Glutamatergic neuron (in vitro differentiated cells): ENCODE data around the gene CNPY2. TPM values are rescaled to one million over a fixed set of nuclear protein-coding genes. Genes with fewer than 3 reads are reported as not detected.
"Not testable (repeated sequence)": the region's sequence is repeated elsewhere in the genome, so short reads cannot be mapped to it uniquely, and the experiment has no call there.

Source experiments
- DNase-seq: peaks from one replicate; pipeline ENCODE4 v3.0.0; 2022
- H3K27ac Mint-ChIP-seq: one replicate; pipeline ENCODE4 v1.8.0; 2020; ENCODE audit warnings: mild to moderate bottlenecking, mixed read lengths, inconsistent platforms; ENCODE audit not compliant: unreplicated experiment
- H3K27me3 Mint-ChIP-seq: one replicate; pipeline ENCODE4 v1.8.0; 2020; ENCODE audit warnings: mild to moderate bottlenecking, moderate library complexity, mixed read lengths, inconsistent platforms; ENCODE audit not compliant: unreplicated experiment
- H3K36me3 Mint-ChIP-seq: one replicate; pipeline ENCODE4 v1.8.0; 2020; ENCODE audit warnings: mild to moderate bottlenecking, mixed read lengths, inconsistent platforms; ENCODE audit not compliant: unreplicated experiment
- H3K4me1 Mint-ChIP-seq: one replicate; pipeline ENCODE4 v1.8.0; 2020; ENCODE audit warnings: mild to moderate bottlenecking, low read depth, mixed read lengths, inconsistent platforms; ENCODE audit not compliant: unreplicated experiment
- H3K4me3 Mint-ChIP-seq: one replicate; pipeline ENCODE4 v1.8.0; 2020; ENCODE audit warnings: mild to moderate bottlenecking, mixed read lengths, inconsistent platforms; ENCODE audit not compliant: unreplicated experiment
- H3K9me3 Mint-ChIP-seq: one replicate; pipeline ENCODE4 v1.8.0; 2020; ENCODE audit warnings: mild to moderate bottlenecking, moderate library complexity, mixed read lengths, inconsistent platforms; ENCODE audit not compliant: unreplicated experiment
- CTCF ChIP-seq: fragments of 200-600 bp; sonication (generic); IDR thresholded peaks from one replicate; pipeline ENCODE4 v1.5.0; 2021; ENCODE audit not compliant: partially characterized antibody, unreplicated experiment
- total RNA-seq: library from RNA; stranded (reverse); fragmentation: NEBNext Ultra II Directional; extraction: Animal tissue kit (Norgen Biotek cat#: 25700); gene quantifications from one replicate; pipeline ENCODE4 v1.2.1, GENCODE V29; 2021; ENCODE audit not compliant: unreplicated experiment

CNPY2 gene
- total RNA-seq, 1 donor from 2014 or later: 141 TPM

GRCh38 chr12:56282579-56282978 is 33.2 kb downstream of the CNPY2 start:
- no peak for TF ChIP-seq CTCF
- Mint-ChIP-seq H3K9me3 (peaks cover 1% of the 10 kb centered on the region), H3K36me3 (peaks cover 6% of the 10 kb centered on the region), H3K4me1 (no peaks in the 10 kb centered on the region), H3K4me3 (no peak overlapping the region), H3K27ac (no peak overlapping the region), H3K27me3 (peaks cover 2% of the 10 kb centered on the region)
- DNase-seq: no peak

GRCh38 chr12:56282030-56282429 is 33.8 kb downstream of the CNPY2 start:
- peaks cover 6% of the 10 kb centered on the region for H3K36me3 Mint-ChIP-seq
- no peak for DNase-seq
- no peak for TF ChIP-seq CTCF
- peaks cover 2% of the 10 kb centered on the region for H3K27me3 Mint-ChIP-seq
- no peaks in the 10 kb centered on the region for H3K4me1 Mint-ChIP-seq
- H3K27ac Mint-ChIP-seq: no peak overlapping the region
- no peak overlapping the region for H3K4me3 Mint-ChIP-seq
- peaks cover 1% of the 10 kb centered on the region for H3K9me3 Mint-ChIP-seq

- DNase-seq: no peak
- Mint-ChIP-seq H3K27me3 (peaks cover 2% of the 10 kb centered on the region), H3K4me3 (no peak overlapping the region), H3K36me3 (peaks cover 6% of the 10 kb centered on the region), H3K9me3 (peaks cover 1% of the 10 kb centered on the region), H3K4me1 (no peaks in the 10 kb centered on the region), H3K27ac (no peak overlapping the region)
- no peak for TF ChIP-seq CTCF
Measured at GRCh38 chr12:56280849-56281248, 34.9 kb downstream of the CNPY2 start.

GRCh38 chr12:56278905-56279304 is 36.9 kb downstream of the CNPY2 start:
- TF ChIP-seq CTCF: no peak
- Mint-ChIP-seq H3K36me3 (peaks cover 6% of the 10 kb centered on the region), H3K4me3 (no peak overlapping the region), H3K27me3 (peaks cover 2% of the 10 kb centered on the region), H3K27ac (no peak overlapping the region), H3K4me1 (no peaks in the 10 kb centered on the region), H3K9me3 (peaks cover 3% of the 10 kb centered on the region)
- no peak for DNase-seq

GRCh38 chr12:56274299-56274698 is 41.5 kb downstream of the CNPY2 start:
- Mint-ChIP-seq H3K9me3 (peaks cover 2% of the 10 kb centered on the region), H3K36me3 (peaks cover 4% of the 10 kb centered on the region), H3K4me1 (no peaks in the 10 kb centered on the region), H3K4me3 (no peak overlapping the region), H3K27ac (no peak overlapping the region), H3K27me3 (peaks cover 3% of the 10 kb centered on the region)
- no peak for TF ChIP-seq CTCF
- no peak for DNase-seq

- not testable (repeated sequence) for H3K4me1 Mint-ChIP-seq, DNase-seq, H3K27ac Mint-ChIP-seq, H3K36me3 Mint-ChIP-seq, H3K4me3 Mint-ChIP-seq, H3K9me3 Mint-ChIP-seq, H3K27me3 Mint-ChIP-seq
Measured at GRCh38 chr12:56272468-56272867, 43.3 kb downstream of the CNPY2 start.
